Measurements from ENCODE around the gene ATXN7.

Gene ATXN7

DNA sequence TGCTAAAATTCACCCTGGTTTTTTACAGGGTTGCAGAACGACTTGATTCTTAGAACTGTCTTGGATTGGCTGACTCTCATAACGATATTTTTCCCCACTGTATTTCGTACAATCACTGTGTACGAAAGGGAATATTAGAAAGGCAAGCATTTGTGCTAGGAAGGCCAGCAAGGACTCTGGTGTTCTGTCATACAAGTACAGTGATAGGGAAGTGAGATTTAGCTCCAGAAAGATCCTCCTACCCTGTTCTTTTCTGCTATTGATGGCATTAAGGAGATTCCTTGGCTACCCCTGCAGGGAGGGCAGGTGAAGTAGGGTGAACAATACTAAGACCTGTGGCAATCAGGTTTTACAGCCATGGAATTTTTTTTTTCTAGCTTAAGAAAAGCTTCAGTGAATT lies 102.3 kb downstream of the ATXN7 start:
- DNase-seq (ENCODE audit: low read depth) = no peak

DNA sequence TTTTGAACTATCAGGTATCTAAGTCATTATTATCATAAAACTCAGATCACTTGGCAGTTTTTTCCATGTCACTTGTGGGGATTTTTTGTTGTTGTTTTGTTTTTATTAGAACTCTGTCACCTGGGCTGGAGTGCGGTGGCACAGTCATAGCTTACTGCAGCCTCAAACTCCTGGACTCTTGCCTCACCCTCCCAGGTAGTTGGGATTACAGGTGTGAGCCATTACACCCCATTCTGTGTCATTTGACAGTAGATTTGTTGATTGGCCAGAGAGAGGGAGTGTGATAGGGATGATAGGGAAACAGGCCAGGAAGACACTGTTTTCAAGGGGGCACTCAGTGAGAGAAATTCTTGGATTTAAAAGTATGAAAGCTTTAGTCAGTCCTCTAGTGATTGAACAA lies 103.2 kb downstream of the ATXN7 start:
- no peak for DNase-seq (ENCODE audit: low read depth)

GRCh38 chr3:63967675-63968611 lies 104.3 kb downstream of the ATXN7 start:
- peak; percentile 10 for DNase-seq (ENCODE audit: low read depth)

DNA sequence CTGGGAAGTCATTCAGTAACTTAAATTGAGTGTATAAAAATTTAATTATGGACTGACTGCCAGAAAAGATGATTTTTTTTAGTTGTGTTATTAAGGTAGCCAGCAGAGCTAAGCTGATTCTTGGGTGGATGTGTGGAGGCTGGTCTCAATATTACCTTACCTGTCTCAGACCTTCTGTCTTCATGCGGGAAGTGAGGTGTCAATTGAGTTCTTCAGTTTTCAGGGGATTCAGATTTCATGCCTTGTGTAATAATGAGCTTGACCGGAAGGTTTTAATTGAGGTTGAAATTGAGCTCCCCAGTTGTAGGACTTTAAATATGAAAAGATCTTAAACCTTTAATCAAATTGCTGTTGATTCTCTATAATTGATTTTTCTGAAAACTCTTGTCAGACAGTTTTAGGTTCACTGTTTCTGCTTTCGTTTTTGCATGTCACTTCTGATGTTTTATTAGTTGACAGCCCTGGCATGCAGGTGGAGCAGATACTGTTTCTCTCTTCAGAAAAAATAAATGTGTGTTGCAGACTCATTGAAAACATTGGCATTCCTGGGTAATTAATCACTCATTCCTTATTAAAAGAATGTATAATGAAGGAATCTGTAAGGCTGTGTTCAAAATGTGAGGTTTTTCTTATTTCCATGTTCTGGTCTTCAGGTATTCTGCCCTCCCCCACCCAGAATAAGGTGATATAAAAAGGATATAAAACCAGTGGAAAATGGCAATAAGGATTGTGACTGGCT lies 105.1 kb downstream of the ATXN7 start:
- no peak for DNase-seq (ENCODE audit: low read depth)

DNA sequence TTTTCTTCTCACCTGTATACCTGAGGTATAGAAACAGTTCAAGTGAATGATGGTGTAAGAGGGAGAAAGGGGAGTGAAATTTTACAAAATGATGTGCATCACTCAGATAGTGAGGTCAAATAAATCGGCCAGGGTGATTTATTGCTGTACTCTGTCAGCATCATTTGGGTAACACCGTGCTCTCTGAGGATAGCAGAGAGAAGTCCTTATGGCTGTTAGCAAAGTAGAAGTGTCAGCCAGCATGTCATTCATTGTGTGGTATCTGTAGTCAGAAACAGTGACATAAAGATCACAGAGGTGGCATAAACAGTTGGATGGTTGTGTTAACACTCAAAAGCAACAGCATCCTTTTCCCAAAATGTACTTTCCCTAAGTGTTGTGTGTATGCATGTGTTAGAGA lies 106.2 kb downstream of the ATXN7 start:
- DNase-seq (ENCODE audit: low read depth) = no peak

DNA sequence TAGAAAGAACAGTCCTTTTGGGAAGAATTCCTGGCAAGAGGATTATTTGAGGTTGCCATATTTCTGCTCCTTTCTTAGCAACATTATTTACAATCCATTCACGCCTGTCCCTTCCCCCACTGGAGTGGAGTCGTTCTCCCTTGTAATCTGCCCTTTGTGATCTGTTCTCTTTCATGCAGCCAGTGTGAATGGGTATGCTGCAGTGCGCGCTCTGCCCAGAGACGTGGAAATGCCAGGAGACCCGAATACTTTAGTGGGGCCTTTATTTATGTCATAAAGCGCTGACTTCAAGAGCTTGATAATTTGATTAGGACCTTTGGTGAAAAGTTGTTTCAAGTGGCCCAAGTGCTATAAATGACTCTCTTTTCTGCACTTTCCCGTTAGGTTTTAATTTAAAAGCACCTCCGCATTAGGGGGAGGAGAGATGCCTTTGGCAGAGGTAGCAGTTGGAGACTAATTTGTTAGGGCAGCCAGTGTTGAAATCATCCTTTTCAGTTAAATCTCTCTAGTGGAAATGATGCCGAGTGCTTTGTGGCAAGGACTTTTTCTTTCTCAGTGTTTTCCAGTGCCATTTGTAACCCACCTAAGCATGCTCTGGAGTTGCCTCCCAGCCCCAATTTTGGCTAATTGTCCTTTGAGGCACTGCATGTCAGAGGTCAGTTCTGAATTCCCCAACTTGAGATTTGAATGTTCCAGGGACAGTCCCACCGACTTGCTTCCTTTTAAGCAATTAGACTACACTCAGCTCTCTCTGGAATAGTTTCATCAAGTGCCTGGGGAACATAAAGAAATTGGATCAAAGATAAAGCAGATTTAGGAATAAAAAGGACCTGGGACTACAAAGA lies 107.2 kb downstream of the ATXN7 start:
- DNase-seq (ENCODE audit: low read depth) = no peak

GRCh38 chr3:63972196-63972595 lies 108.5 kb downstream of the ATXN7 start:
- DNase-seq (ENCODE audit: low read depth) = no peak

- DNase-seq (ENCODE audit: low read depth) = no peak
These were observed 109.3 kb downstream of the ATXN7 start for GRCh38 chr3:63972987-63973386.

GRCh38 chr3:63973406-63973805 lies 109.7 kb downstream of the ATXN7 start:
- DNase-seq (ENCODE audit: low read depth) = no peak

DNA sequence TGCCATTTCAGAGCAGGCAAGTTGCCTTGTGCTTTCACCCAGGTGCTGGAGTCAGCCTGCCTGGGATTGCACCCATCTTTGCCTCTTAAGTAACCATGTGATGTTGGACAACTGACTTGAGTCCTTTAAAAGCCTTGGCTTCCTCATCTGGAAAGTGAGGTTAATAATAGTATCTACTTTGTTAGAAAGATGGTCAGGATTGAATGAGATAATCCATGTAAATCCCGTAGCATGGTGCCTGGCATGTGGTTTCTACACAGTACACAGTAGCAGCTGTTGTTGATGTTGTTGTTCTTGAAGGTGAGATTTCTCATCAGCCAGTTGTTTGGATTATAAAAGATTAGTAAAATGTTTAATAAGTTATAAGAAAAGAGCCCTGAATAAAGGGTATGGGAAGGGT lies 110.8 kb downstream of the ATXN7 start:
- no peak for DNase-seq (ENCODE audit: low read depth)

GRCh38 chr3:63975723-63976122 lies 112.1 kb downstream of the ATXN7 start:
- no peak for DNase-seq (ENCODE audit: low read depth)

GRCh38 chr3:63976161-63976871 lies 112.6 kb downstream of the ATXN7 start:
- DNase-seq (ENCODE audit: low read depth) = no peak

GRCh38 chr3:63976872-63977200 lies 113.2 kb downstream of the ATXN7 start:
- no peak for DNase-seq (ENCODE audit: low read depth)

- DNase-seq (ENCODE audit: low read depth) = no peak
These were observed 114.2 kb downstream of the ATXN7 start for GRCh38 chr3:63977893-63978292.

GRCh38 chr3:63979093-63979885 lies 115.6 kb downstream of the ATXN7 start:
- peak; percentile 32 for DNase-seq (ENCODE audit: low read depth)

DNA sequence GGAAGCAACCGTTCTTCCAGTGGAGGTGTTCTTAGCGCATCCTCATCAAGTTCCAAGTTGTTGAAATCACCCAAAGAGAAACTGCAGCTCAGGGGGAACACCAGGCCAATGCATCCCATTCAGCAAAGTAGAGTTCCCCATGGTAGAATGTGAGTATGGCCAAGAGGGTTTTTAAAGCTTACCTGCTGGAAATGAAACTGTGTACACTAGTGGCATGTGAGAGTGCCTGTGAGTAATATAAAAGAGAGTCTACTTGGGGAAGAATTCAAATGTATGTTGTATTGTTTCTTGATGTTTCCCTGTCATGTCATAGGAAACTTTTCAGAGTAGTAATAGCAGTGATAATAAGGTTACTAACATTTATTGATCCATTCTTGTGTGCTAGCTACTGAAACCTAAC lies 116.4 kb downstream of the ATXN7 start:
- DNase-seq (ENCODE audit: low read depth) = no peak

DNA sequence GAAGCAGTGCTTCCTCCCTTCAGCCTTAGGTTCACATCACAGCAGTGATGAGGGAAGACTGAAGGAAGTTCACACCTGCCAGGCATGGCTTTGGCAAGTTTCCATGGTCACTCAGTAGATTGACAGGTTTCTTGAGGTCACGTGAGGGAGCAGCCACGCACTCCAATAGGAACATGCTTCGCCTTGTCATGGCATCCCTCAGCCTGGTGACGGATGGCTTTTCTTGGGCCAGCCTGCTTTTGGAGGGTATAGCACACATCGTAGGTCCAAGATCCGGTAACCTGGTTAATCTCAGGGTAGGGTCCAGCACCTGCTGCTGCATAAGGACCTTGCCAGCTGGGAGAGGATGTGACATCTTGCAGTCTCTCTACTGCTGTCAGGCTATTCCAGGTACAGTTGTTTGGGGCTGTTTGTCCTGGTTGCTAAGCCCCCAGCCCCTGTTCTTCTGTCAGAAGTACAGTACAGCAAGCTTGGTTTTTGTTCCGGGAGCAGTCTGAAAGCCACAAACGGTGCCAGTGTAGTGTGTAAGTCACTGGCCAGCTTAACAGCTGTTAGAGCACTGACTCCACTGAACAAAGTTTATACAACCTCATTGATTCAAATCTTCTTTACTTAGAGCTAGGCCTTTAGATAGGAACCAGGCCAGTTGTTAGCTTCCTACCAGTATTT lies 117.3 kb downstream of the ATXN7 start:
- DNase-seq (ENCODE audit: low read depth) = no peak

DNA sequence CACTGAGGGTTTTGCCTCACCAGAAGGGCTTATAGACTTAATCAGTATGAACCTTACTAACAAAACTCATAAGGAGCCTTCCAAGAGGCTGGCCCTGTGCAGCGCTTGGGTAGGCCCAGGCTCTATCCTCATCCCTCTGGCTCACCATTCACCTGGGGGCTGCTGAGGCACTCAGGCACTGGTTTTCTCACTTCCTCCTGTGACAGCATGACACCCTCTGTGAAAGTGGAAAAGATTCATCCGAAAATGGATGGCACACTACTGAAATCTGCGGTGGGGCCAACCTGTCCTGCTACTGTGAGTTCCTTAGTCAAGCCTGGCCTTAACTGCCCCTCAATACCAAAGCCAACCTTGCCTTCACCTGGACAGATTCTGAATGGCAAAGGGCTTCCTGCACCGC lies 118.3 kb downstream of the ATXN7 start:
- no peak for DNase-seq (ENCODE audit: low read depth)

DNA sequence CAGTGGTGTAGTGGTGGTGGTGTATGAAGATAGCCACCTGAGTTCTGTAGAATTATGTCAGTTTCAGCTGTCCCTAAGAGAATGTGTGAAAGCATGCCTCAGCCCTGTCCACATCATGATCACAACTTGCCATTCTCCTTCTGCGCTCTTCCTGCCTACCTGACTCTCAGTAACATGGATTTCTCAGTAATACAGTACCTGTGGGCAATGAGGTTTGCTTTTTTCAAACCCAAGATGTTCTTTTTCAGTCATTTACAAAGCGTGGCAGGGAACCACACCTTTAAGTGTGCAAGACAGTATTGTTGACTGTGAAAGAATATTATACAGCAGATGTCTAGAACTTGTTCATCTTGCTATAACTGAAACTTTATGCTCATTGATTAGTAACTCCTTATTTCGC lies 120.7 kb downstream of the ATXN7 start:
- no peak for DNase-seq (ENCODE audit: low read depth)

- DNase-seq (ENCODE audit: low read depth) = no peak
These were observed 122.5 kb downstream of the ATXN7 start for GRCh38 chr3:63986146-63986545.

DNA sequence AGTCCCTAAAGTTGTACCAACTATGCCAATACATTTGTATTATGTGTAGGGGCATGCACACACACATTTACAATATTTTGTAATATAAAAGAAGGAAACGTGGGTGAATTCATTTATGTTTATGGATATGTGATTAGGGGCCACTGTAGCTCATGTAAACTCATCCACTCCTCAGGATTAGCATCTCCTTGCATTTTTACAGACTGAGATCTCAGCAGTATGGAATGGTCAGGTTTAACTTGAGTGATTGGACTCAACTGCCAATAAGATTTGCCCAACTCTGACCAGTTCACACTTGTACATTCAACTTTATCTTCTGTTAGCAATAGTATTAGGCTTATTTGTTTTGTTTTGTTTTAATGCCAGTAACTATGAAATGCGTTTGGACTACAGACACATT lies 123.2 kb downstream of the ATXN7 start:
- DNase-seq (ENCODE audit: low read depth) = no peak
